CD14-positive monocyte (primary cell): ENCODE results near the gene SLC22A23. TPM values are rescaled to one million over a fixed set of nuclear protein-coding genes. Genes with fewer than 3 reads are reported as not detected.

Experiments used
- DNase-seq, 3 donors: peaks; one replicate each; pipeline ENCODE4 v3.0.0-alpha.2; 2011 to 2022
- H2AFZ ChIP-seq: 2 replicates; pipeline ENCODE4 v1.6.0; 2012; ENCODE audit warnings: mild to moderate bottlenecking, low read depth, low read length, inconsistent platforms; ENCODE audit not compliant: insufficient read depth, poor library complexity, severe bottlenecking
- H3K27ac ChIP-seq, 2 donors: 1 replicate in 1 of 2; 2 replicates in 1 of 2; pipeline ENCODE4 v1.5.1; 2012 to 2013; ENCODE audit warnings: low read length in 2 of 2, control low read depth in 1 of 2, inconsistent platforms in 1 of 2, low read depth in 1 of 2, mild to moderate bottlenecking in 1 of 2
- H3K27me3 ChIP-seq, 2 donors: one replicate each; pipeline versions ENCODE4 v1.6.0 to v1.6.1; 2011 to 2013; ENCODE audit warnings: low read length in 2 of 2; ENCODE audit not compliant: control insufficient read depth in 2 of 2, insufficient read depth in 2 of 2
- H3K36me3 ChIP-seq, 2 donors: replicated peaks in 1 of 2; 1 replicate in 1 of 2; 2 replicates in 1 of 2; pipeline versions ENCODE4 v1.5.1 to v1.6.1; 2012 to 2013; ENCODE audit warnings: low read length in 2 of 2, control low read depth in 1 of 2, inconsistent platforms in 1 of 2, mild to moderate bottlenecking in 1 of 2; ENCODE audit not compliant: insufficient read depth in 2 of 2, control insufficient read depth in 1 of 2
- H3K4me1 ChIP-seq, 2 donors: 1 replicate in 1 of 2; 2 replicates in 1 of 2; pipeline versions ENCODE4 v1.5.1 to v1.6.1; 2012 to 2013; ENCODE audit warnings: low read length in 2 of 2, control low read depth in 1 of 2, inconsistent platforms in 1 of 2, mild to moderate bottlenecking in 1 of 2, moderate library complexity in 1 of 2; ENCODE audit not compliant: insufficient read depth in 2 of 2, control insufficient read depth in 1 of 2
- H3K4me2 ChIP-seq: replicated peaks from 2 replicates; pipeline ENCODE3; 2012; ENCODE audit warnings: low read length, moderate library complexity, mild to moderate bottlenecking; ENCODE audit not compliant: poor library complexity, severe bottlenecking; ENCODE audit errors: extremely low read depth
- H3K4me3 ChIP-seq, 3 experiments: fragments of 200-600 bp in 1 of 3; sonication (generic) in 1 of 3; replicated peaks in 1 of 3; 1 replicate in 2 of 3; 2 replicates in 1 of 3; pipeline ENCODE4 v1.5.1; 2011 to 2013; ENCODE audit warnings: low read length in 3 of 3, mild to moderate bottlenecking in 3 of 3, control low read depth in 2 of 3, low read depth in 2 of 3, inconsistent platforms in 1 of 3, moderate library complexity in 1 of 3
- H3K79me2 ChIP-seq: 2 replicates; pipeline ENCODE4 v1.6.0; 2012; ENCODE audit warnings: mild to moderate bottlenecking, control low read depth, inconsistent platforms, low read length, moderate library complexity; ENCODE audit not compliant: insufficient read depth
- H3K9ac ChIP-seq: 2 replicates; pipeline ENCODE4 v1.6.0; 2017; ENCODE audit warnings: low read length, mild to moderate bottlenecking; ENCODE audit not compliant: insufficient read depth, poor library complexity, severe bottlenecking
- H3K9me3 ChIP-seq, 2 donors: replicated peaks in 1 of 2; 1 replicate in 1 of 2; 2 replicates in 1 of 2; pipeline versions ENCODE4 v1.5.1 to v1.6.1; 2012 to 2013; ENCODE audit warnings: low read length in 2 of 2, control low read depth in 1 of 2; ENCODE audit not compliant: control insufficient read depth in 1 of 2, insufficient read depth in 1 of 2
- H4K20me1 ChIP-seq: 2 replicates; pipeline ENCODE4 v1.6.0; 2012; ENCODE audit warnings: mild to moderate bottlenecking, low read length, control low read depth, moderate library complexity; ENCODE audit not compliant: insufficient read depth
- H3K27ac Mint-ChIP-seq, 7 donors: one replicate each; pipeline ENCODE4 v1.8.0; 2020; ENCODE audit warnings: mild to moderate bottlenecking in 7 of 7, mixed read lengths in 7 of 7, moderate library complexity in 6 of 7, inconsistent platforms in 2 of 7
- H3K27me3 Mint-ChIP-seq, 3 donors: one replicate each; pipeline ENCODE4 v1.8.0; 2021 to 2022; ENCODE audit warnings: low read depth in 3 of 3, mild to moderate bottlenecking in 3 of 3, mixed read lengths in 3 of 3, moderate library complexity in 3 of 3, inconsistent platforms in 1 of 3
- H3K36me3 Mint-ChIP-seq, 2 donors: one replicate each; pipeline ENCODE4 v1.8.0; 2020; ENCODE audit warnings: mixed read lengths in 2 of 2, inconsistent platforms in 1 of 2, mild to moderate bottlenecking in 1 of 2
- H3K4me1 Mint-ChIP-seq: one replicate; pipeline ENCODE4 v1.8.0; 2020; ENCODE audit warnings: mild to moderate bottlenecking, mixed read lengths
- H3K4me3 Mint-ChIP-seq, 2 donors: one replicate each; pipeline ENCODE4 v1.8.0; 2020; ENCODE audit warnings: mild to moderate bottlenecking in 2 of 2, mixed read lengths in 2 of 2, moderate library complexity in 1 of 2
- H3K9me3 Mint-ChIP-seq, 7 donors: one replicate each; pipeline ENCODE4 v1.8.0; 2020 to 2022; ENCODE audit warnings: mixed read lengths in 7 of 7, mild to moderate bottlenecking in 6 of 7, moderate library complexity in 6 of 7, inconsistent platforms in 2 of 7
- WGBS: methylation state at CpG from one replicate; pipeline ENCODE4 v1.1.5; 2013; ENCODE audit warnings: missing lambda C conversion rate; ENCODE audit not compliant: insufficient coverage; 5-methylcytosine and 5-hydroxymethylcytosine counted together
- intact Hi-C, 2 donors: fragments of 100-400 bp; cut with micrococcal nuclease; formaldehyde crosslinking; loops; one replicate each; pipeline versions ENCODE4 v1.15.0 to v1.15.1; 2023
- polyA plus RNA-seq, 3 donors: library from polyadenylated mRNA; depleted of rRNA in 1 of 3; unstranded in 2 of 3; stranded (reverse) in 1 of 3; fragments of 300-500 nt in 2 of 3; fragments of >200 nt in 1 of 3; fragmentation: Illumina TruSeq in 2 of 3; gene quantifications; 1 replicate in 2 of 3; 2 replicates in 1 of 3; pipeline ENCODE4 v1.2.3, GENCODE V29; 2012 to 2021
- TF ChIP-seq, protein P1 (sequence below): fragments of 200-600 bp; IDR thresholded peaks from one replicate; pipeline ENCODE4 v1.8.0; 2022; ENCODE audit warnings: antibody characterized with exemption, mild to moderate bottlenecking

Gene SLC22A23
- polyA plus RNA-seq, 3 donors = 0.08 TPM; not detected in 2

DNA sequence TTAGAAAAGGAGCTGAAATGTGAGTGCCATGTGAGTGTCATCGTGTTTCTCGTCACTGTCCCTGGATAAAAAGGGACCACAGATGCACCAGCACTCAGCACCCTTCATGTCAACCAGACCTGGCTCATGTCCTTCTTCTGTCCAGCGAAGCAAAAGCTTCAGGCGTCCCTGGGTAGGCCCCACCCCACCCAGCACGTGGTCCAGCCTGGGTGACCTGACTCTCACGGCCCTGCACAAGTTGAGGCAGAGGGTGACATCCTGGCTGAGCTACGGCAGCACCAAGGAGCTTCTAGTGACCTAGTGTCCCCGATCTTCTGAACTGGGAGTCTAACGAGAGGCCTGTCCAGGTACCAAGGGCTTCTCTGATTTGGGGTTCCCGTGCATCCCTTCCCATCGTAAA is 160.3 kb downstream of the SLC22A23 start:
- Mint-ChIP-seq H3K4me1 (no peaks in the 10 kb centered on the region), H3K9me3 (no peaks in the 10 kb centered on the region), H3K27ac (no peak overlapping the region), H3K27me3 (peaks cover 3 to 8% (median 4%) of the 10 kb centered on the region in 3 donors), H3K4me3 (no peak overlapping the region), H3K36me3 (no peaks in the 10 kb centered on the region)
- H2AFZ ChIP-seq = no peak overlapping the region
- H3K9ac ChIP-seq = no peak overlapping the region
- intact Hi-C loops = no loop called here
- H3K27me3 ChIP-seq = no peaks in the 10 kb centered on the region
- H3K79me2 ChIP-seq = no peaks in the 10 kb centered on the region
- H3K27ac ChIP-seq = no peak overlapping the region
- 95% methylated on average over 11 of the region's 11 CpGs for WGBS
- H3K9me3 ChIP-seq = no peaks in the 10 kb centered on the region
- no peak overlapping the region for H3K4me2 ChIP-seq
- no peaks in the 10 kb centered on the region for H3K4me1 ChIP-seq
- H3K4me3 ChIP-seq = no peak overlapping the region
- no peaks in the 10 kb centered on the region for H3K36me3 ChIP-seq
- H4K20me1 ChIP-seq = no peaks in the 10 kb centered on the region
- DNase-seq = no peak
- TF ChIP-seq, protein P1, sequence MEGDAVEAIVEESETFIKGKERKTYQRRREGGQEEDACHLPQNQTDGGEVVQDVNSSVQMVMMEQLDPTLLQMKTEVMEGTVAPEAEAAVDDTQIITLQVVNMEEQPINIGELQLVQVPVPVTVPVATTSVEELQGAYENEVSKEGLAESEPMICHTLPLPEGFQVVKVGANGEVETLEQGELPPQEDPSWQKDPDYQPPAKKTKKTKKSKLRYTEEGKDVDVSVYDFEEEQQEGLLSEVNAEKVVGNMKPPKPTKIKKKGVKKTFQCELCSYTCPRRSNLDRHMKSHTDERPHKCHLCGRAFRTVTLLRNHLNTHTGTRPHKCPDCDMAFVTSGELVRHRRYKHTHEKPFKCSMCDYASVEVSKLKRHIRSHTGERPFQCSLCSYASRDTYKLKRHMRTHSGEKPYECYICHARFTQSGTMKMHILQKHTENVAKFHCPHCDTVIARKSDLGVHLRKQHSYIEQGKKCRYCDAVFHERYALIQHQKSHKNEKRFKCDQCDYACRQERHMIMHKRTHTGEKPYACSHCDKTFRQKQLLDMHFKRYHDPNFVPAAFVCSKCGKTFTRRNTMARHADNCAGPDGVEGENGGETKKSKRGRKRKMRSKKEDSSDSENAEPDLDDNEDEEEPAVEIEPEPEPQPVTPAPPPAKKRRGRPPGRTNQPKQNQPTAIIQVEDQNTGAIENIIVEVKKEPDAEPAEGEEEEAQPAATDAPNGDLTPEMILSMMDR = no peak

DNA sequence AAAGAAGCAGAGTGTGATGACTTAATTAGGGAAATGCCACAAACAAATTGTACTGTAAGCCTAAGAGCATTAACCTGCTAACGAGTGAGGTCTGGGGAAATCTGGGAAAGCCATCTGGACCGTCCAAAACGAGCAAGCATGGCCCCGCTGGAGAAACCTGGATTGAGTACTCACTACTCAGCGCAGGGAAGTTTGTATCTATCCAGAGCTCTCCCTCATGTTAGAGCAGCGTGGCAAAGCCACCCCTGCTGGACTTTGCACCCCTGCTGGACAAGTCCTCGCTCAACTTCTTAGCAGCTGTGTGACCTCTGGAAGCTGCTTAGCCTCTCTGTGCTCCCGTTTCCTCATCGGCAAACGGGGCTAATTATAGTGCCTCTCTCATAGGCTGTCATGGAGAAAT is 160.8 kb downstream of the SLC22A23 start:
- H3K4me1 ChIP-seq = no peaks in the 10 kb centered on the region
- H3K27ac ChIP-seq = no peak overlapping the region
- Mint-ChIP-seq H3K4me3 (no peak overlapping the region), H3K4me1 (no peaks in the 10 kb centered on the region), H3K36me3 (no peaks in the 10 kb centered on the region), H3K9me3 (no peaks in the 10 kb centered on the region), H3K27ac (no peak overlapping the region), H3K27me3 (peaks cover 3 to 8% (median 4%) of the 10 kb centered on the region in 3 donors)
- H3K9ac ChIP-seq = no peak overlapping the region
- H3K4me2 ChIP-seq = no peak overlapping the region
- TF ChIP-seq, protein P1 = no peak
- intact Hi-C loops = no loop called here
- DNase-seq = no peak
- H4K20me1 ChIP-seq = no peaks in the 10 kb centered on the region
- H3K79me2 ChIP-seq = no peaks in the 10 kb centered on the region
- no peak overlapping the region for H2AFZ ChIP-seq
- WGBS = 93% methylated on average over 8 of the region's 10 CpGs
- no peaks in the 10 kb centered on the region for H3K9me3 ChIP-seq
- H3K4me3 ChIP-seq = no peak overlapping the region
- no peaks in the 10 kb centered on the region for H3K27me3 ChIP-seq
- H3K36me3 ChIP-seq = no peaks in the 10 kb centered on the region
